OCI-LY3 (cell line): ENCODE measurements around the gene ANKRD11.

ENCODE experiments used
- H2AFZ ChIP-seq: fragments of 200-600, 300-600 bp; shearing (Covaris generic); 2 replicates; pipeline ENCODE4 v1.6.0; 2014; ENCODE audit warnings: antibody characterized with exemption, low read depth, low read length
- H3K27ac ChIP-seq: fragments of 200-600, 300-600 bp; sonication (generic); 2 replicates; pipeline ENCODE4 v1.5.1; 2014; ENCODE audit warnings: mild to moderate bottlenecking, low read length, moderate library complexity, mixed read lengths
- H3K27me3 ChIP-seq: fragments of 200-600, 300-600 bp; sonication (generic); 2 replicates; pipeline ENCODE4 v1.6.1; 2014; ENCODE audit warnings: low read depth, low read length, mixed read lengths
- H3K36me3 ChIP-seq: fragments of 200-600, 300-600 bp; sonication (generic); replicated peaks from 2 replicates; pipeline ENCODE3; 2014; ENCODE audit warnings: low read depth, low read length, mixed read lengths
- H3K4me1 ChIP-seq: fragments of 300-600, 200-600 bp; sonication (generic); 2 replicates; pipeline ENCODE4 v1.6.1; 2014; ENCODE audit warnings: low read length, mixed read lengths
- H3K4me2 ChIP-seq: fragments of 200-600, 300-600 bp; sonication (generic); 2 replicates; pipeline ENCODE4 v1.6.1; 2014; ENCODE audit warnings: low read length, mixed read lengths
- H3K4me3 ChIP-seq: fragments of 300-600, 200-600 bp; sonication (generic); 2 replicates; pipeline ENCODE4 v1.5.1; 2014; ENCODE audit warnings: antibody characterized with exemption, mild to moderate bottlenecking, low read length, moderate library complexity
- H3K79me2 ChIP-seq: fragments of 300-600, 200-600 bp; shearing (Covaris generic); 2 replicates; pipeline ENCODE4 v1.6.1; 2014; ENCODE audit warnings: mild to moderate bottlenecking, low read length, mixed read lengths
- H3K9ac ChIP-seq: fragments of 300-600, 200-600 bp; shearing (Covaris generic); 2 replicates; pipeline ENCODE4 v1.6.0; 2014; ENCODE audit warnings: mild to moderate bottlenecking, low read length, moderate library complexity
- H3K9me3 ChIP-seq: fragments of 200-600, 300-600 bp; shearing (Covaris generic); 2 replicates; pipeline ENCODE4 v1.6.1; 2014; ENCODE audit warnings: low read length, mixed read lengths; ENCODE audit not compliant: insufficient read depth
- H4K20me1 ChIP-seq: fragments of 200-600, 300-600 bp; sonication (generic); 2 replicates; pipeline ENCODE4 v1.6.1; 2016; ENCODE audit warnings: low read length, mixed read lengths; ENCODE audit not compliant: insufficient read depth
- EZH2phosphoT487 ChIP-seq: fragments of 200-600 bp; shearing (Covaris generic); IDR thresholded peaks from 2 replicates; pipeline ENCODE4 v1.6.1; 2018; ENCODE audit warnings: antibody characterized with exemption, mixed run types, low read depth
- TF ChIP-seq, protein P1 (sequence below): fragments of 200-600, 300-600 bp; sonication (generic); IDR thresholded peaks from 2 replicates; pipeline ENCODE4 v1.5.1; 2014; ENCODE audit warnings: antibody characterized with exemption, low read length, low read depth

ANKRD11 gene

DNA sequence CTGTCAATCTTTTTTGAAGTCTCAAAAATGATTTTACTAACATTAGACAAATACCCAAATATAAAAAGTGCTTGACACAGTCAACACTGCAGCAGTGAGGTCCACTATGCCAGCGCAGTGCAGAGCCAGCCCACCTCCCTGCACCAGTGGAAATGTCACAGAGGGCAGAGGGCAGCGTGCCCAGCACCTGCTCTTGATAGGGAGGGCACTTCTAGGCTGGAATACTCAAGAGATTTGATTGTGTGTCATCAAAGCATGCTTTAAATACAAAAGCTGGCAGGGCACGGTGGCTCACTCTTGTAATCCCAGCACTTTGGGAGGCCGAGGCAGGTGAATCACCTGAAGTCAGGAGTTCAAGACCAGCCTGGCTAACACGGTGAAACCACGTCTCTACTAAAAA, 136.0 kb downstream of the ANKRD11 start:
- no peaks in the 10 kb centered on the region for H3K27me3 ChIP-seq
- TF ChIP-seq EZH2phosphoT487, result no peak
- TF ChIP-seq, protein P1, sequence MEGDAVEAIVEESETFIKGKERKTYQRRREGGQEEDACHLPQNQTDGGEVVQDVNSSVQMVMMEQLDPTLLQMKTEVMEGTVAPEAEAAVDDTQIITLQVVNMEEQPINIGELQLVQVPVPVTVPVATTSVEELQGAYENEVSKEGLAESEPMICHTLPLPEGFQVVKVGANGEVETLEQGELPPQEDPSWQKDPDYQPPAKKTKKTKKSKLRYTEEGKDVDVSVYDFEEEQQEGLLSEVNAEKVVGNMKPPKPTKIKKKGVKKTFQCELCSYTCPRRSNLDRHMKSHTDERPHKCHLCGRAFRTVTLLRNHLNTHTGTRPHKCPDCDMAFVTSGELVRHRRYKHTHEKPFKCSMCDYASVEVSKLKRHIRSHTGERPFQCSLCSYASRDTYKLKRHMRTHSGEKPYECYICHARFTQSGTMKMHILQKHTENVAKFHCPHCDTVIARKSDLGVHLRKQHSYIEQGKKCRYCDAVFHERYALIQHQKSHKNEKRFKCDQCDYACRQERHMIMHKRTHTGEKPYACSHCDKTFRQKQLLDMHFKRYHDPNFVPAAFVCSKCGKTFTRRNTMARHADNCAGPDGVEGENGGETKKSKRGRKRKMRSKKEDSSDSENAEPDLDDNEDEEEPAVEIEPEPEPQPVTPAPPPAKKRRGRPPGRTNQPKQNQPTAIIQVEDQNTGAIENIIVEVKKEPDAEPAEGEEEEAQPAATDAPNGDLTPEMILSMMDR, result no peak

DNA sequence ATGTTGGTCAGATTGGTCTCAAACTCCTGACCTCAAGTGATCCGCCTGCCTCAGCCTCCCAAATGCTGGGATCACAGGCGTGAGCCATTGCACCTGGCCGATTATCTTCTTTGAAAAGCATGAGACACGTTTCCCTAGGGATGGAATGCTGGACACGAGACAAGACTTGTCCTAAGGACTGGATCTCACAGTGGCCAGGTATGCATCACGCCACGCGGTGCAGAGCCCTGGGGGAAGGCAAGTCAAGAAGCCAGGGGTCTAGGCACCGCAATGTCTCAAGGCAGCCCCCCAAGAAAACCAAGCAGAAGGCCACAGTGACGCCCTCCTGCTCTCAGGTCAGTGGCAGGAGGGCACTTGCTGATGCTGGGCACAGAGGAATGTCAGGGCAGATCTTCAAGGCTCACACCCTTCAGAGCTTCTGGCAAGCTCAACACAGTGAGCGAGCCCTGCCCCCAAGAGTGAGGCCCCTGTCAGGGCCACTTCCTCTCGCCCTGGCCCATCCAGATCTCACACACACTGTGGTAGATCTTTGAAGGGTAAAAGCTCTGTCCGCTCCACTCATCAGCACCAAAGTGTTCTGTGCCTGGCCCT, 138.2 kb downstream of the ANKRD11 start:
- no peak overlapping the region for H2AFZ ChIP-seq
- H3K79me2 ChIP-seq, result peaks cover 98% of the 10 kb centered on the region
- H3K4me3 ChIP-seq, result no peak overlapping the region
- no peak for TF ChIP-seq EZH2phosphoT487
- TF ChIP-seq, protein P1, result no peak
- H3K4me1 ChIP-seq, result peaks cover 13% of the 10 kb centered on the region
- H3K36me3 ChIP-seq, result peaks cover 4% of the 10 kb centered on the region
- peaks cover 97% of the 10 kb centered on the region for H4K20me1 ChIP-seq
- no peaks in the 10 kb centered on the region for H3K27me3 ChIP-seq
- no peak overlapping the region for H3K9ac ChIP-seq
- H3K4me2 ChIP-seq, result no peak overlapping the region
- no peaks in the 10 kb centered on the region for H3K9me3 ChIP-seq
- H3K27ac ChIP-seq, result no peak overlapping the region

More for the DNA sequence above, 136.0 kb downstream of the ANKRD11 start:
- H3K36me3 ChIP-seq, result peaks cover 4% of the 10 kb centered on the region
- no peak overlapping the region for H3K27ac ChIP-seq
- peaks cover 98% of the 10 kb centered on the region for H3K79me2 ChIP-seq
- H3K4me3 ChIP-seq, result no peak overlapping the region
- H3K9me3 ChIP-seq, result no peaks in the 10 kb centered on the region
- H4K20me1 ChIP-seq, result peaks cover 99% of the 10 kb centered on the region
- no peak overlapping the region for H2AFZ ChIP-seq
- H3K4me2 ChIP-seq, result no peak overlapping the region
- H3K4me1 ChIP-seq, result peaks cover 13% of the 10 kb centered on the region
- no peak overlapping the region for H3K9ac ChIP-seq

DNA sequence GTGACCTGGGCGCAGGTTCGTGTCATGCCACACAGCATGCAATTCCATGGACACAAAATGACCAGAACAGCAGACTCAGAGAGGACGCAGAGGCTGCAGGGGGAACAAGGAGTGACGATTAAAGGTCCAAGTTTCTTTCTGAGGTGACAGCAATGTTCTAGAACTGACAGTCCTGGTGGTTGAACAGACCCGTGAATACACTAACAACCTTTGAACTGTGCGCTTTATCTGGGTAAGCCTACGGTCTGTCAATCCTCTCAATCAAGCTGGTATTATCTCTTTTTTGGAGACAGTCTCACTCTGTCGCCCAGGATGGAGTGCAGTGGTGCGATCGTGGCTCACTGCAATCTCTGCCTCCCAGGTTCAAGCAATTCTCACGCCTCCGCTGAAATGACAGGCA, 138.7 kb downstream of the ANKRD11 start:
- H2AFZ ChIP-seq, result no peak overlapping the region
- no peak overlapping the region for H3K4me3 ChIP-seq
- no peak overlapping the region for H3K9ac ChIP-seq
- H3K4me1 ChIP-seq, result peaks cover 13% of the 10 kb centered on the region
- TF ChIP-seq, protein P1, result no peak
- no peak for TF ChIP-seq EZH2phosphoT487
- peaks cover 98% of the 10 kb centered on the region for H3K79me2 ChIP-seq
- peaks cover 4% of the 10 kb centered on the region for H3K36me3 ChIP-seq
- H3K27ac ChIP-seq, result no peak overlapping the region
- H4K20me1 ChIP-seq, result peaks cover 97% of the 10 kb centered on the region
- no peak overlapping the region for H3K4me2 ChIP-seq
- H3K9me3 ChIP-seq, result no peaks in the 10 kb centered on the region
- H3K27me3 ChIP-seq, result no peaks in the 10 kb centered on the region

DNA sequence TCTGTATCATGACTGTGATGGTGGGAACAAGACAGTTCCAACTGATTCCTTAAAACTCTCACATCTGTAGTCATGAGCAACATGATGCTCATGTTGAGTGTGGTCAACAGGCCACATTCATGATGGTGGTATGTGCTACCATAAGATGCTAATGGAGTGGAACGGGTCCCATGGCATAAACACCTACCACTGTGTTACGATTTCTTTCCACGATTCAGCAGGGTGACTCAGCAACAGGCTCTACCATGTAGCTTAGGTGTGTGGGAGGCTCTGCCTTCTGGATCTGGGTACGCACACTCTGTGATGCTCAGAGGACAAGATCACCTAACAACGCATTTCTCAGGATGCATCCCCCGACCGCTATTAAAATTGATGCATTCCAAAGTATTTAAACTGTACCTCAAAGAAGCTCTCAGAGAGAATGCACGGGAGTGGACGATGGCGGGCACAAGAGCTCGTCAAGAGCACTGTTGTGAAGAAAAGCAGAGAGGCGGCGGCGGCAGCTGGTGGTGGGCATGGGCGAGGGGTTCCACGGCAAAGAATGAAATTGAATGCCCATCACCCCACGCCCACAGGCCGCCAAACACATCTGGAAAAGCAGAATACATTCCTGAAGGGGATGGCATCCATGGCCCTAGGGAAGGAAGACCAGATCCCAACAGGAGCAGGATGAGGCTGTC, 139.5 kb downstream of the ANKRD11 start:
- Histone ChIP-seq H3K4me3 (no peak overlapping the region), H3K36me3 (peaks cover 4% of the 10 kb centered on the region), H3K27ac (no peak overlapping the region), H3K9me3 (no peaks in the 10 kb centered on the region), H3K4me1 (peaks cover 13% of the 10 kb centered on the region), H3K4me2 (0 out of 2 replicates have a peak overlapping the region, but pooled peaks have one; percentile 1), H3K79me2 (peaks cover 100% of the 10 kb centered on the region), H2AFZ (no peak overlapping the region), H4K20me1 (peaks cover 99% of the 10 kb centered on the region), H3K9ac (no peak overlapping the region), H3K27me3 (no peaks in the 10 kb centered on the region)
- TF ChIP-seq, protein P1, result no peak
